H1 (cell line): ENCODE measurements around the gene TFEC.

Source experiments
- CHD1 ChIP-seq: IDR thresholded peaks from 2 replicates; pipeline ENCODE4 v1.6.1; 2012; ENCODE audit warnings: low read depth, low read length, improper control_type of control experiment
- CHD2 ChIP-seq: IDR thresholded peaks from 2 replicates; pipeline ENCODE4 v1.6.1; 2012; ENCODE audit warnings: low read length, improper control_type of control experiment
- CTCF ChIP-seq, 3 experiments: IDR thresholded peaks; 1 replicate in 2 of 3; 2 replicates in 1 of 3; pipeline versions ENCODE4 v1.5.1 to v1.6.1; 2011; ENCODE audit warnings: low read length in 3 of 3, mild to moderate bottlenecking in 3 of 3, inconsistent platforms in 2 of 3, low read depth in 1 of 3, moderate library complexity in 1 of 3; ENCODE audit not compliant: insufficient read depth in 1 of 3; ENCODE audit errors: control extremely low read depth in 1 of 3
- EGR1 ChIP-seq: IDR thresholded peaks from 2 replicates; pipeline ENCODE4 v1.6.1; 2011; ENCODE audit warnings: low read depth, low read length, borderline replicate concordance
- EP300 ChIP-seq, 2 experiments: IDR thresholded peaks; 1 replicate in 1 of 2; 2 replicates in 1 of 2; pipeline ENCODE4 v1.6.1; 2011 to 2012; ENCODE audit warnings: low read depth in 2 of 2, low read length in 2 of 2, mild to moderate bottlenecking in 2 of 2, borderline replicate concordance in 1 of 2, inconsistent platforms in 1 of 2, moderate library complexity in 1 of 2
- EZH2 ChIP-seq: fragments of 200-600 bp; sonication (generic); IDR thresholded peaks from 2 replicates; pipeline ENCODE4 v1.7.1; 2012; ENCODE audit warnings: low read depth, mild to moderate bottlenecking, moderate library complexity, low read length, inconsistent platforms; ENCODE audit not compliant: severe bottlenecking
- GABPA ChIP-seq: IDR thresholded peaks from 2 replicates; pipeline ENCODE4 v1.6.1; 2011; ENCODE audit warnings: mild to moderate bottlenecking, low read length, moderate library complexity, borderline replicate concordance; ENCODE audit not compliant: insufficient read depth
- KDM1A ChIP-seq: fragments of 200-600, 300-600 bp; sonication (generic); IDR thresholded peaks from 2 replicates; pipeline ENCODE4 v1.7.1; 2016; ENCODE audit warnings: mild to moderate bottlenecking, low read length, borderline replicate concordance
- POLR2AphosphoS5 ChIP-seq: IDR thresholded peaks from 2 replicates; pipeline ENCODE4 v1.6.1; 2011; ENCODE audit warnings: low read depth, low read length
- RAD21 ChIP-seq, 2 experiments: IDR thresholded peaks in 1 of 2; conservative IDR thresholded peaks in 1 of 2; 2 replicates each; pipeline ENCODE4 v1.6.1; 2011; ENCODE audit warnings: low read depth in 2 of 2, low read length in 2 of 2, improper control_type of control experiment in 1 of 2, inconsistent platforms in 1 of 2, mild to moderate bottlenecking in 1 of 2, moderate library complexity in 1 of 2
- TAF1 ChIP-seq: IDR thresholded peaks from 2 replicates; pipeline ENCODE4 v1.6.1; 2011; ENCODE audit warnings: mild to moderate bottlenecking, low read depth, low read length
- USF2 ChIP-seq: IDR thresholded peaks from 2 replicates; pipeline ENCODE4 v1.6.1; 2011; ENCODE audit warnings: low read length, improper control_type of control experiment
- ZNF274 ChIP-seq: IDR thresholded peaks from 2 replicates; pipeline ENCODE4 v1.7.0; 2012; ENCODE audit warnings: low read length, borderline replicate concordance; ENCODE audit errors: extremely low read depth

GRCh38 chr7:115968596-115968995, 62.0 kb downstream of the TFEC start:
- no peak for TF ChIP-seq CTCF (IDR thresholded peaks at IDR 0.05; ENCODE audit: control extremely low read depth in 1 of 3, insufficient read depth in 1 of 3, low read depth in 1 of 3, low read length in 3 of 3)
- no peak for TF ChIP-seq TAF1
- no peak for TF ChIP-seq KDM1A
- TF ChIP-seq GABPA = no peak
- TF ChIP-seq CHD1 = no peak
- no peak for TF ChIP-seq EGR1
- no peak for TF ChIP-seq USF2
- no peak for TF ChIP-seq RAD21 (IDR thresholded peaks at IDR 0.05 in 1 of 2, conservative IDR thresholded peaks at IDR 0.05 in 1 of 2; ENCODE audit: low read depth in 2 of 2, low read length in 2 of 2)
- no peak for TF ChIP-seq POLR2AphosphoS5
- TF ChIP-seq EZH2 = no peak
- no peak for TF ChIP-seq CHD2
- no peak for TF ChIP-seq ZNF274
- no peak for TF ChIP-seq EP300 (IDR thresholded peaks at IDR 0.05; ENCODE audit: borderline replicate concordance in 1 of 2, low read depth in 2 of 2, low read length in 2 of 2)
